WERI-Rb-1 (cell line): ENCODE data around the gene PREX1.
A peak's percentile ranks its signal among the peaks of the same experiment; 100 is the strongest.

Experiments
- DNase-seq: peaks from one replicate; pipeline ENCODE4 v3.0.0-alpha.2; 2020
- H3K27ac ChIP-seq: fragments of 250-450 bp; sonication (Bioruptor Pico); 2 replicates; pipeline ENCODE4 v1.5.1; 2020; ENCODE audit warnings: mild to moderate bottlenecking, moderate library complexity
- H3K27me3 ChIP-seq: fragments of 250-450 bp; sonication (Bioruptor Pico); 2 replicates; pipeline ENCODE4 v1.5.1; 2021; ENCODE audit warnings: mild to moderate bottlenecking, low read depth, moderate library complexity; ENCODE audit not compliant: insufficient read depth, severe bottlenecking
- H3K36me3 ChIP-seq: fragments of 250-450 bp; sonication (Bioruptor Pico); 2 replicates; pipeline ENCODE4 v1.5.1; 2020; ENCODE audit warnings: mild to moderate bottlenecking, moderate library complexity
- H3K4me3 ChIP-seq: 2 replicates; pipeline ENCODE4 v1.5.1; 2011; ENCODE audit warnings: low read depth, mild to moderate bottlenecking, control low read depth, low read length
- H3K9me3 ChIP-seq: fragments of 250-450 bp; sonication (Bioruptor Pico); 2 replicates; pipeline ENCODE4 v1.5.1; 2021; ENCODE audit warnings: mild to moderate bottlenecking, moderate library complexity; ENCODE audit not compliant: severe bottlenecking
- CTCF ChIP-seq: IDR thresholded peaks from 2 replicates; pipeline ENCODE4 v1.5.1; 2011; ENCODE audit warnings: low read depth, mild to moderate bottlenecking, control low read depth, inconsistent platforms, low read length

Gene PREX1

DNA sequence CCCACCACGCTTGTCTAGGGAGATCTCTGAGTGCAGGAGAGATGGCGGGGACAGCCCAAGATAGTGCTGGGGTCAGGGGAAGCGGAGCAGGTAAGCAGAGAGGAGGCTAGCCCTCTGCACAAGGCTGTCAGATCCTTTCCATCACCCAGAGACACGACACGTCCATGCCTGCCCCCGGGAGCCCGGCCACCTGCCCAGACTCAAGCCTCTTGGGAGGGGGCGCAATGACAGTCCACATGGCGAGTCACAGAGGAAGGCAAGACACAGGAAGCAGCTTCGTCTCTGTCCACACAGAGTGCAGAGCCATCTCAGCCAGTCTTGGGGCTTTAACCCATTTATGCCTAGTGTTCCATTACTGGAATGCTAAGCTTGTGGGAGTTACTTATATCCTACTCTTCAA, 78.4 kb downstream of the PREX1 start:
- DNase-seq = peak; percentile 69
- peaks cover 9% of the 10 kb centered on the region; the same call in 1 of the 2 replicates for H3K36me3 ChIP-seq
- no peaks in the 10 kb centered on the region for H3K9me3 ChIP-seq
- H3K27ac ChIP-seq = peak overlapping the region; percentile 21
- H3K27me3 ChIP-seq = no peaks in the 10 kb centered on the region
- TF ChIP-seq CTCF = no peak
- H3K4me3 ChIP-seq = no peak overlapping the region

GRCh38 chr20:48748556-48748955, 79.2 kb downstream of the PREX1 start:
- no peak for TF ChIP-seq CTCF
- Histone ChIP-seq H3K9me3 (no peaks in the 10 kb centered on the region), H3K27ac (no peak overlapping the region; the same call in 1 of the 2 replicates), H3K4me3 (no peak overlapping the region), H3K27me3 (no peaks in the 10 kb centered on the region), H3K36me3 (peaks cover 18% of the 10 kb centered on the region)
- no peak for DNase-seq

DNA sequence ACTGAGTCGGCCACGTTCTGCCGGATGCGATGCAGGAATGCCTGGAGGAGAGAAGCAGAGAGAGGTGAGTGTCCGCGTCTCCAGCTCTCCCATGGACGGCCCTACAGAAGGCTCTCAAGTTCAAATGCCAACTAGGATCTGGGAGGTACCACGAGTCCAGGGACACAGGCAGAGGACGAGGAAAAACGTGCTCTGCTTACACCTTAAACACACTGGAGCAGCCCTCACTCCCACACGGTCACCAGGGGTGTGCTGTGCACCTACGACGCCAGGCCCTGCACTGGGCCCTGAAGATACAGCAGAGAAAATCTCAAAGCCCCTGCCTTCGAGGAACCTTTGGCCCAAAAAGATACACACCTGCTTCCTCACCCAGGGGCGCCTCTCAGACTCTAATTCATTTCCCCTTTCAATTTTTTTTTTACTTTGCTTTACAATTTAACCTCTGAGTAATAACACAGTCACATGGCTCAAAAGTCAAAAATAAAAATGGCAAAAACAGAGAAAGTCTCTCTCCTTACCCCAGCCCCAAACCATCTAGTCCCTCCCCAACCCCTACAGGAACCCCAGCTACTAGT, 79.9 kb downstream of the PREX1 start:
- H3K27ac ChIP-seq = no peak overlapping the region
- no peak for DNase-seq
- no peaks in the 10 kb centered on the region for H3K9me3 ChIP-seq
- H3K4me3 ChIP-seq = no peak overlapping the region
- H3K36me3 ChIP-seq = peaks cover 25% of the 10 kb centered on the region
- H3K27me3 ChIP-seq = no peaks in the 10 kb centered on the region
- TF ChIP-seq CTCF = no peak

GRCh38 chr20:48745330-48745729, 82.5 kb downstream of the PREX1 start:
- no peak for TF ChIP-seq CTCF
- no peak for DNase-seq
- H3K9me3 ChIP-seq = no peaks in the 10 kb centered on the region
- H3K27ac ChIP-seq = no peak overlapping the region
- no peak overlapping the region for H3K4me3 ChIP-seq
- no peaks in the 10 kb centered on the region for H3K27me3 ChIP-seq
- H3K36me3 ChIP-seq = peaks cover 34% of the 10 kb centered on the region

DNA sequence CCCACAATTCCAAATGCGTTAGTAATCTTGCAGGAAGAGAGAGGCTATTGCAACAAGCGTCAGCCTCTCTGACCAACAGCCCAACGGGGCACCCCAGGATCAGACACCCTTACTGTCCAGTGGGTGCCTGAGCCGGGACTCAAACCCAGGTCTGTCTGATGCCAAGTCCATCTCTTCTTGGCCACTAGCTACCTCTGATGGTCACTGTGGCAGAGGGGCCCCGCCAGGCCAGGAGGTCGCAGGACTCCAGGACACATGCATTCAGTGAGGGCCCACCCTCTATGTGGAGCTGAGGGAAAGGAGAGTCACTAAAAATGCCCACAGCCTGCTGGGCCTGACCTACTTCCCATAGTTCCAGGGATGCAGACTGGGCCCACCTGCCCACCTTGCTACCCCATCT, 83.3 kb downstream of the PREX1 start:
- Histone ChIP-seq H3K27me3 (no peaks in the 10 kb centered on the region), H3K4me3 (no peak overlapping the region), H3K36me3 (peaks cover 38% of the 10 kb centered on the region), H3K9me3 (no peaks in the 10 kb centered on the region), H3K27ac (no peak overlapping the region)
- DNase-seq = no peak
- no peak for TF ChIP-seq CTCF

GRCh38 chr20:48743807-48744206, 84.0 kb downstream of the PREX1 start:
- no peak for DNase-seq
- no peak overlapping the region for H3K27ac ChIP-seq
- TF ChIP-seq CTCF = no peak
- H3K36me3 ChIP-seq = peaks cover 40% of the 10 kb centered on the region
- H3K4me3 ChIP-seq = no peak overlapping the region
- H3K9me3 ChIP-seq = no peaks in the 10 kb centered on the region
- no peaks in the 10 kb centered on the region for H3K27me3 ChIP-seq
